Right atrium auricular region (tissue), 2 donors: Measurements from ENCODE around the gene NCBP3. TPM values are rescaled to one million over a fixed set of nuclear protein-coding genes. Genes with fewer than 3 reads are reported as not detected.
A peak's percentile ranks its signal among the peaks of the same experiment; 100 is the strongest.

Experiments used
- DNase-seq: peaks from one replicate; pipeline ENCODE4 v3.0.0-alpha.2; 2019; ENCODE audit warnings: low spot score
- H3K27ac ChIP-seq, 2 donors: fragments of 200-600 bp; sonication (generic); 1 replicate in 1 of 2; 2 replicates in 1 of 2; pipeline ENCODE4 v1.5.1; 2016 to 2019
- H3K27me3 ChIP-seq, 2 donors: fragments of 200-600 bp; sonication (generic); one replicate each; pipeline versions ENCODE4 v1.5.1 to v1.6.0; 2017 to 2019
- H3K36me3 ChIP-seq: fragments of 200-600 bp; sonication (generic); one replicate; pipeline ENCODE4 v1.5.1; 2016
- H3K4me1 ChIP-seq, 2 donors: fragments of 200-600 bp; sonication (generic); one replicate each; pipeline versions ENCODE4 v1.5.1 to v1.6.0; 2017 to 2019
- H3K4me3 ChIP-seq, 2 donors: fragments of 200-600 bp; sonication (generic); 1 replicate in 1 of 2; 2 replicates in 1 of 2; pipeline ENCODE4 v1.5.1; 2017 to 2019; ENCODE audit warnings: mild to moderate bottlenecking in 1 of 2, moderate library complexity in 1 of 2
- H3K9me3 ChIP-seq, 2 donors: fragments of 200-600 bp; sonication (generic); one replicate each; pipeline ENCODE4 v1.5.1; 2019
- total RNA-seq, 2 donors: library from RNA; depleted of rRNA; stranded (reverse); fragments of >200 nt; gene quantifications; one replicate each; pipeline ENCODE4 v1.1.0, GENCODE V29; 2016
- TF ChIP-seq, protein P1 (sequence below), 2 donors: fragments of 200-600 bp; sonication (generic); IDR thresholded peaks; one replicate each; pipeline ENCODE4 v1.5.1; 2019; ENCODE audit warnings: antibody characterized with exemption in 2 of 2

NCBP3 gene
- total RNA-seq, 2 donors from 2014 or later: 15.2 to 21.4 TPM

DNA sequence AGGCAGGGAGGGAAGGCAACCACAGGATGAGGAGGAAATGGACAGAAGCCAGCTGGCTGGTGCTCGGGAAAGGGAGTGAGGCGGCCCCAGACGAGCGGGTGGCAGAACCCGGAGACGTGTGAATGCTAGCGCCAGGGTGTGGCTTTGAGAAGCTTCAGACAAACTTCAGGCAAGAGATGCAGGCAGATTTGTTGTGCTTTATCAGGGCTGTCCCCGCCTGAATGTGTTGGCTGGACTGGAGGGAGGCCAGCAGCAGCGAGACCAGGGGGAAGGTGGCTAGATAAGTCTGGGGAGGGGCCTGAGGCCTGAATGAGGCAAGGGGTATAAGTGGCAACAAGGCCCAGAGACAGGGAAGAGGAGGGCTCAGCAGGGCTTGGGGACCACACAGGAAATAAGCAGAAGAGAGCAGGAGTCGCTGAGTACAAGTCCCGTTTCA, 24.8 kb upstream of the NCBP3 start:
- Histone ChIP-seq H3K27me3 (no peaks in the 10 kb centered on the region), H3K4me1 (peaks cover 0 to 14% of the 10 kb centered on the region in 2 donors), H3K27ac (peak overlapping the region; percentile 66 to 67), H3K4me3 (no peak overlapping the region), H3K9me3 (no peaks in the 10 kb centered on the region), H3K36me3 (peaks cover 11% of the 10 kb centered on the region)
- TF ChIP-seq, protein P1, sequence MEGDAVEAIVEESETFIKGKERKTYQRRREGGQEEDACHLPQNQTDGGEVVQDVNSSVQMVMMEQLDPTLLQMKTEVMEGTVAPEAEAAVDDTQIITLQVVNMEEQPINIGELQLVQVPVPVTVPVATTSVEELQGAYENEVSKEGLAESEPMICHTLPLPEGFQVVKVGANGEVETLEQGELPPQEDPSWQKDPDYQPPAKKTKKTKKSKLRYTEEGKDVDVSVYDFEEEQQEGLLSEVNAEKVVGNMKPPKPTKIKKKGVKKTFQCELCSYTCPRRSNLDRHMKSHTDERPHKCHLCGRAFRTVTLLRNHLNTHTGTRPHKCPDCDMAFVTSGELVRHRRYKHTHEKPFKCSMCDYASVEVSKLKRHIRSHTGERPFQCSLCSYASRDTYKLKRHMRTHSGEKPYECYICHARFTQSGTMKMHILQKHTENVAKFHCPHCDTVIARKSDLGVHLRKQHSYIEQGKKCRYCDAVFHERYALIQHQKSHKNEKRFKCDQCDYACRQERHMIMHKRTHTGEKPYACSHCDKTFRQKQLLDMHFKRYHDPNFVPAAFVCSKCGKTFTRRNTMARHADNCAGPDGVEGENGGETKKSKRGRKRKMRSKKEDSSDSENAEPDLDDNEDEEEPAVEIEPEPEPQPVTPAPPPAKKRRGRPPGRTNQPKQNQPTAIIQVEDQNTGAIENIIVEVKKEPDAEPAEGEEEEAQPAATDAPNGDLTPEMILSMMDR (IDR thresholded peaks at IDR 0.05): no peak
- DNase-seq: peak; percentile 74

DNA sequence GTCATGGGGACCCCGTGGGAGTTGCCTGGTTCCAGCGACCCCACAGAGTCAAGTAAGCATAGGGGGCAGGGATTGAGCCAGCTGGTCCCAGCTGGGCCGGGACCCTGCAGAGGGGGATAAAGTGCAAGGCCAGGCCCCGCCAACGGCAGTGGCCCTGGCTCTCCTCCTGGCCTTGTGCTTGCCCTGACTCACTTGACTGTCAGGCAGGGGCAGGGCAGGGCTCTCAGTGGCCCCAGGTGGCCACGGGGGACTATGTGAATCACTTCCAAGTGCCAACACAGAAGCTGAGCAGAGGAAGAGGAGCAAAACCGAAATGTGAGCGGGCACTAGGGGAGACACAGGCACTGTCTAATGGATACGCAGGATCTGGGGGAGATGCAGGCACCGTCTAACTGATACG, 21.6 kb upstream of the NCBP3 start:
- no peak overlapping the region for H3K27ac ChIP-seq
- H3K9me3 ChIP-seq: no peaks in the 10 kb centered on the region
- no peaks in the 10 kb centered on the region for H3K36me3 ChIP-seq
- no peak overlapping the region for H3K4me3 ChIP-seq
- peaks cover 0 to 25% of the 10 kb centered on the region in 2 donors for H3K4me1 ChIP-seq
- TF ChIP-seq, protein P1 (IDR thresholded peaks at IDR 0.05): no peak
- no peak for DNase-seq
- H3K27me3 ChIP-seq: no peaks in the 10 kb centered on the region

DNA sequence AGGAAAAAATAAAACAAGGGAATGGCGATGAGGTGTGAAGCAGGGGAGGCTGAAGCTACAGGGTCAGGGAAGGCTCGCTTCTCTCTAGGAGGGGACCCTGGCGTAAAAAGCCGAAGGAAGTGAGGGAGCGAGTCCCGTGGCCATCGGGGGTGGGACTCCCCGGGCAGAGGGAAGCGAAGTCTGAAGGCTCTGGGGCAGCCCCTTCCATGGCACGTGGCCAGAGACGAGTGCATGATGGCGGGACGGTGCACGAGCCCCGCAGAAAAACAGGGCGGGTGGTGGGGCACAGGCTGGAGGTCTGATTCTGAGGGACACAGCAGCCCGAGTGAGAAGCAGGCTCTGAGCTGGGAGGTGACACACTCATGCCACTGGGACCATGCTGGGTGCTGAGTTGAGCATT, 21.1 kb upstream of the NCBP3 start:
- H3K9me3 ChIP-seq: no peaks in the 10 kb centered on the region
- no peak overlapping the region for H3K27ac ChIP-seq
- no peak overlapping the region for H3K4me3 ChIP-seq
- peaks cover 0 to 25% of the 10 kb centered on the region in 2 donors for H3K4me1 ChIP-seq
- H3K36me3 ChIP-seq: no peaks in the 10 kb centered on the region
- TF ChIP-seq, protein P1 (IDR thresholded peaks at IDR 0.05): no peak
- no peak for DNase-seq
- no peaks in the 10 kb centered on the region for H3K27me3 ChIP-seq

DNA sequence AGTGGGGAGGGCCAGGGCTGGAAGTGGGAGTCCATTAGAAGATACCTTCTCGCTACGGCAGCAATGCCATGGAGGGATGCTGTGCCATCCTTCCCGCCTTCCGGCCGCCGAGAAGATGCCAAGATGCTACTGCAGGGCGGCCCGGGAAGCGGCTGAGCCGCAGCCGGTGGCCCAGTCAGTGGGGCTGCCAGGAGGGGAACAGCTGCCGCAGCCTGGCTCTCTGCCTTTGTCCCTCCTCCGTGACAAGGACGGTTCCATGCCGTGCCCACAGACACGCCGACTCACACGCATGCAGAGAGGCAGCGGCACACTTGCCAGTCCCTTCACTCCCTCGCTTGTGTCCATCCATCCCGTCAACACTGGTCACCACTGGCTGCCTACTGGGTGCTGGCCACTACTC, 20.2 kb upstream of the NCBP3 start:
- H3K9me3 ChIP-seq: no peaks in the 10 kb centered on the region
- TF ChIP-seq, protein P1 (IDR thresholded peaks at IDR 0.05): no peak
- no peaks in the 10 kb centered on the region for H3K27me3 ChIP-seq
- no peak for DNase-seq
- peaks cover 0 to 25% of the 10 kb centered on the region in 2 donors for H3K4me1 ChIP-seq
- H3K4me3 ChIP-seq: no peak overlapping the region
- no peak overlapping the region for H3K27ac ChIP-seq
- H3K36me3 ChIP-seq: no peaks in the 10 kb centered on the region

DNA sequence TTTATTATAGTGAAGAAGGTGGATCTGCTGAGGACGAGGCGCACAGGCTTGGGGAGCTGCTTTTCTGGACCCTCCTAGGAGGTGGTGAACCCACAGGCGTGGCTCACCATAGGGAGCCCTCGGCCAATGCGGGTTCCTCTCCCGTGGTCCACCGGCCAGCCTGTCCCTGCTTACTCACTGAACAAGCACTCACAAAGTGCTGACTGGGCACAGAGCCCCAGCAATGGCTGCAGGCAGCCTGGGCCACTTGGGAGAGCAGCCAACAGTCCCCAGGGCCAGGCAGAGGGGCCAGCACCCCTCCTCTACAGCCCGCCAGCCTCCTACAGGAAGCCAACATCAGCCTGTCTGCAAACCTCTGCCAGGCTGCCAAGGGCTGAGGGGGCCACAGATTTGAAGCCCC, 19.1 kb upstream of the NCBP3 start:
- TF ChIP-seq, protein P1 (IDR thresholded peaks at IDR 0.05): no peak
- Histone ChIP-seq H3K27ac (peak overlapping the region in 1 of 2 donors; percentile 22), H3K4me1 (peaks cover 0 to 16% of the 10 kb centered on the region in 2 donors), H3K27me3 (no peaks in the 10 kb centered on the region), H3K9me3 (no peaks in the 10 kb centered on the region), H3K36me3 (peaks cover 9% of the 10 kb centered on the region), H3K4me3 (no peak overlapping the region)
- DNase-seq: no peak

DNA sequence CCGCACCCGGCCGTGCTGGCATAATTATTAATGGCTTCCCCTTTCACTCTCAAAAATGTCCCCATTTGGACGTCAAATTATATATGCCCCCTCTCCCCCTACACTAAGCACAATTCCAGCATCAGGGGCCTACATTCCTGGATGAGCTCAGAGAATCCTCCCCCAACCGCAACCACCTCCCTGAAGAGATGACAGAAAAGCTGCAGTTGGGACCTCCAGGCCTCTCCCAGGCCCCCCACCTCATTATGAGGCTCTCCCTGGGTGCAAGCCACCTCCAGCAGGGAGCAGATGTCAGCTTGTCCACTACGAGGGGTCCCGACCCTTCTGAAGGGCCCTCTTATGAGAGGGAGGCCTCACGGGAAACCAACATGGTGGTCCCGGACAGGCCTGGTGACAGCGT, 18.5 kb upstream of the NCBP3 start:
- Histone ChIP-seq H3K27me3 (no peaks in the 10 kb centered on the region), H3K4me3 (no peak overlapping the region), H3K4me1 (peaks cover 0 to 12% of the 10 kb centered on the region in 2 donors), H3K36me3 (peaks cover 9% of the 10 kb centered on the region), H3K9me3 (no peaks in the 10 kb centered on the region), H3K27ac (no peak overlapping the region)
- TF ChIP-seq, protein P1 (IDR thresholded peaks at IDR 0.05): no peak
- DNase-seq: no peak
